K562 (cell line): ENCODE results near the gene CCNDBP1. TPM values are rescaled to one million over a fixed set of nuclear protein-coding genes. Genes with fewer than 3 reads are reported as not detected.
A peak's percentile ranks its signal among the peaks of the same experiment; 100 is the strongest.

Experiments used
- ATAC-seq: fragments of 200-7000 bp; cut with Tn5 transposase; 3 replicates; pipeline ENCODE4 v1.9.1; 2020; ENCODE audit warnings: moderate library complexity
- BruUV-seq: library from RNA; stranded (reverse); fragments of 400-500 nt; replicated peaks from 2 replicates; lab custom pipeline; 2021; lab: Mats Ljungman, UMichigan
- CTCF ChIA-PET: fragments of 300-600 bp; formaldehyde crosslinking; extraction: SDS; loops from one replicate; lab custom pipeline; 2021; ENCODE audit warnings: low intra/inter-chr PET ratio; lab: Yijun Ruan, JAX
- POLR2A ChIA-PET: fragments of 300-600, 350-650 bp; sonication (Branson Sonifier 250); formaldehyde crosslinking; extraction: SDS; loops from one replicate; lab custom pipeline; 2021; ENCODE audit warnings: antibody characterized with exemption, inconsistent platforms; lab: Yijun Ruan, JAX
- DNase-seq, 4 experiments: peaks; one replicate each; pipeline versions ENCODE4 v3.0.0 to v3.0.0-alpha.2; 2011 to 2018; ENCODE audit warnings: low spot score in 3 of 4, mixed read lengths in 3 of 4; ENCODE audit errors: extremely low read depth in 1 of 4
- FAIRE-seq: peaks from 2 replicates; lab custom pipeline; 2011; peaks lifted over from hg19 to GRCh38; lab: Jason Lieb, UNC
- H2AFZ ChIP-seq: 2 replicates; pipeline ENCODE4 v1.6.0; 2011; ENCODE audit warnings: low read depth, low read length, control low read depth, inconsistent platforms
- H3K27ac ChIP-seq: fragments of 200-600 bp; 3 replicates; pipeline ENCODE4 v1.8.0; 2011; ENCODE audit warnings: low read depth, mild to moderate bottlenecking, control low read depth, inconsistent platforms, low read length, moderate library complexity, mixed read lengths; ENCODE audit errors: extremely low read depth
- H3K27me3 ChIP-seq, 2 experiments: fragments of 300-600 bp in 1 of 2; 2 replicates in 1 of 2; 3 replicates in 1 of 2; pipeline versions ENCODE4 v1.6.0 to v1.8.0; 2011; ENCODE audit warnings: inconsistent platforms in 2 of 2, low read length in 2 of 2, mild to moderate bottlenecking in 1 of 2, mixed read lengths in 1 of 2, moderate library complexity in 1 of 2; ENCODE audit not compliant: control insufficient read depth in 2 of 2, insufficient read depth in 2 of 2
- H3K36me3 ChIP-seq: fragments of 300-600 bp; 3 replicates; pipeline ENCODE4 v1.8.0; 2011; ENCODE audit warnings: mild to moderate bottlenecking, low read length, inconsistent platforms; ENCODE audit not compliant: control insufficient read depth, insufficient read depth
- H3K4me1 ChIP-seq, 2 experiments: fragments of 200-600 bp in 1 of 2; replicated peaks in 1 of 2; 2 replicates in 1 of 2; 3 replicates in 1 of 2; pipeline versions ENCODE4 v1.5.1 to v1.8.0; 2011; ENCODE audit warnings: inconsistent platforms in 2 of 2, low read length in 2 of 2, mild to moderate bottlenecking in 1 of 2, mixed read lengths in 1 of 2, moderate library complexity in 1 of 2; ENCODE audit not compliant: control insufficient read depth in 2 of 2, insufficient read depth in 2 of 2
- H3K4me2 ChIP-seq: 2 replicates; pipeline ENCODE4 v1.6.1; 2011; ENCODE audit warnings: low read length, control low read depth, inconsistent platforms, mixed read lengths; ENCODE audit not compliant: insufficient read depth
- H3K4me3 ChIP-seq: fragments of 200-600 bp; sonication (generic), shearing (Covaris generic); 2 replicates; pipeline ENCODE4 v1.5.1; 2016; ENCODE audit warnings: control low read depth, inconsistent platforms
- H3K79me2 ChIP-seq: fragments of 200-600 bp; 3 replicates; pipeline ENCODE4 v1.8.0; 2011; ENCODE audit warnings: low read length, inconsistent platforms; ENCODE audit not compliant: control insufficient read depth, insufficient read depth
- H3K9ac ChIP-seq, 2 experiments: 2 replicates each; pipeline versions ENCODE4 v1.6.0 to v1.6.1; 2011; ENCODE audit warnings: low read depth in 2 of 2, low read length in 2 of 2, control low read depth in 1 of 2, inconsistent platforms in 1 of 2, mild to moderate bottlenecking in 1 of 2, mixed read lengths in 1 of 2; ENCODE audit not compliant: insufficient read depth in 1 of 2
- H3K9me1 ChIP-seq: one replicate; pipeline ENCODE4 v1.6.0; 2011; ENCODE audit warnings: inconsistent platforms, mild to moderate bottlenecking, low read length, moderate library complexity; ENCODE audit not compliant: control insufficient read depth, insufficient read depth
- H3K9me3 ChIP-seq: replicated peaks from 2 replicates; pipeline ENCODE4 v1.5.1; 2011; ENCODE audit warnings: low read depth, low read length, inconsistent platforms; ENCODE audit not compliant: control insufficient read depth, insufficient read depth
- H4K20me1 ChIP-seq: replicated peaks from 2 replicates; pipeline ENCODE4 v1.6.1; 2011; ENCODE audit warnings: low read length, inconsistent platforms, mixed read lengths; ENCODE audit not compliant: control insufficient read depth, insufficient read depth
- LCOR ChIP-seq: sonication (generic); formaldehyde crosslinking; IDR thresholded peaks from 2 replicates; pipeline ENCODE4 v1.8.0; 2022; ENCODE audit warnings: mild to moderate bottlenecking, missing genetic modification reagents
- MAFG ChIP-seq: fragments of 450-650 bp; conservative IDR thresholded peaks from 2 replicates; pipeline ENCODE4 v1.6.1; 2016; ENCODE audit warnings: missing genetic modification characterization, missing compliant biosample characterization
- TCF15 ChIP-seq: fragments of 250-450 bp; sonication (Bioruptor Pico); IDR thresholded peaks from 2 replicates; pipeline ENCODE4 v1.8.0; 2022; ENCODE audit warnings: moderate library complexity, mild to moderate bottlenecking, inconsistent platforms
- ZFP36 ChIP-seq: fragments of 150-350 bp; IDR thresholded peaks from 2 replicates; pipeline ENCODE4 v1.6.1; 2018; ENCODE audit warnings: low read length, low read depth; ENCODE audit not compliant: partially characterized antibody
- WGBS: fragments of 100-300 bp; shearing (Covaris generic); methylation state at CpG from one replicate; pipeline ENCODE4 v1.1.6; 2016; ENCODE audit warnings: low coverage, mixed read lengths; ENCODE audit not compliant: insufficient coverage; ENCODE audit errors: missing lambda C conversion rate; 5-methylcytosine and 5-hydroxymethylcytosine counted together
- in situ Hi-C: fragments of 300-500 bp; cut with MboI; formaldehyde crosslinking; loops from 4 replicates; pipeline ENCODE4 v1.15.0; 2018; ENCODE audit warnings: inconsistent platforms, mixed read lengths
- intact Hi-C: fragments of 100-400 bp; cut with micrococcal nuclease; formaldehyde crosslinking; loops from 2 replicates; pipeline ENCODE4 v1.14.2; 2022
- polyA plus RNA-seq, 8 experiments: library from polyadenylated mRNA; depleted of rRNA in 4 of 8; stranded (reverse) in 5 of 8; unstranded in 3 of 8; fragments of >200 nt; fragmentation: Nextera tagmentation in 2 of 8; fragmentation: Illumina TruSeq in 1 of 8; extraction: Ambion mirVana in 2 of 8; extraction: Trizol in 1 of 8; gene quantifications; 2 replicates each; pipeline versions ENCODE4 v1.2.1 to v1.2.3, GENCODE V29; 2011 to 2014; ENCODE audit warnings: inconsistent platforms in 1 of 8, missing spikeins in 1 of 8
- total RNA-seq, 7 experiments: library from RNA; depleted of rRNA in 6 of 7; stranded (reverse); fragments of >200 nt in 6 of 7; fragmentation: Illumina TruSeq in 2 of 7; extraction: Trizol in 2 of 7; gene quantifications; 2 replicates each; pipeline versions ENCODE4 v1.2.1 to v1.2.3, GENCODE V29; 2011 to 2021; ENCODE audit warnings: low replicate concordance in 1 of 7
- TF ChIP-seq, protein P1 (sequence below): IDR thresholded peaks from 2 replicates; pipeline ENCODE4 v1.6.1; 2011; ENCODE audit not compliant: insufficient read length; ENCODE audit errors: extremely low read depth
- TF ChIP-seq, protein P2 (sequence below), 2 experiments: IDR thresholded peaks; 2 replicates each; pipeline ENCODE4 v1.6.1; 2012; ENCODE audit warnings: improper control_type of control experiment in 2 of 2, low read depth in 2 of 2, low read length in 2 of 2, borderline replicate concordance in 1 of 2
- TF ChIP-seq, protein P3 (sequence below), 2 experiments: fragments of 450-650 bp in 1 of 2; sonication (generic) in 1 of 2; formaldehyde crosslinking in 1 of 2; IDR thresholded peaks; 2 replicates each; pipeline versions ENCODE4 v1.7.1 to v1.9.0; 2016 to 2022; ENCODE audit warnings: inconsistent platforms in 1 of 2, mild to moderate bottlenecking in 1 of 2, missing genetic modification reagents in 1 of 2

The CCNDBP1 gene
- total and polyA plus RNA-seq, 9 of the 15 experiments (the other 6 are each of a cell fraction or from before 2014, with no cell fraction given): 37.0 to 111 (median 55.5) TPM

- TF ChIP-seq, protein P1, sequence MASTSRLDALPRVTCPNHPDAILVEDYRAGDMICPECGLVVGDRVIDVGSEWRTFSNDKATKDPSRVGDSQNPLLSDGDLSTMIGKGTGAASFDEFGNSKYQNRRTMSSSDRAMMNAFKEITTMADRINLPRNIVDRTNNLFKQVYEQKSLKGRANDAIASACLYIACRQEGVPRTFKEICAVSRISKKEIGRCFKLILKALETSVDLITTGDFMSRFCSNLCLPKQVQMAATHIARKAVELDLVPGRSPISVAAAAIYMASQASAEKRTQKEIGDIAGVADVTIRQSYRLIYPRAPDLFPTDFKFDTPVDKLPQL: no peak
Measured at GRCh38 chr15:43144512-43144911, 40.7 kb upstream of the CCNDBP1 start (continued).

- CTCF ChIA-PET: no interaction called here
- Histone ChIP-seq H3K9me3 (no peaks in the 10 kb centered on the region), H3K27me3 (no peaks in the 10 kb centered on the region), H3K36me3 (peaks cover 28% of the 10 kb centered on the region), H3K27ac (no peak overlapping the region), H3K9me1 (no peaks in the 10 kb centered on the region), H3K79me2 (no peaks in the 10 kb centered on the region), H3K4me3 (no peak overlapping the region), H3K4me1 (no peaks in the 10 kb centered on the region; a peak in 1 of 5 replicates), H4K20me1 (no peaks in the 10 kb centered on the region), H3K4me2 (no peak overlapping the region), H2AFZ (no peak overlapping the region), H3K9ac (no peak overlapping the region)
- BruUV-seq: no TSS peak
- intact Hi-C loops (no loop called here), in situ Hi-C loops (no loop called here)
- ATAC-seq (no peak), FAIRE-seq (no peak), DNase-seq (no peak)
- WGBS: 76% methylated on average over 5 of the region's 5 CpGs
- POLR2A ChIA-PET: no interaction called here
- TF ChIP-seq, protein P2, sequence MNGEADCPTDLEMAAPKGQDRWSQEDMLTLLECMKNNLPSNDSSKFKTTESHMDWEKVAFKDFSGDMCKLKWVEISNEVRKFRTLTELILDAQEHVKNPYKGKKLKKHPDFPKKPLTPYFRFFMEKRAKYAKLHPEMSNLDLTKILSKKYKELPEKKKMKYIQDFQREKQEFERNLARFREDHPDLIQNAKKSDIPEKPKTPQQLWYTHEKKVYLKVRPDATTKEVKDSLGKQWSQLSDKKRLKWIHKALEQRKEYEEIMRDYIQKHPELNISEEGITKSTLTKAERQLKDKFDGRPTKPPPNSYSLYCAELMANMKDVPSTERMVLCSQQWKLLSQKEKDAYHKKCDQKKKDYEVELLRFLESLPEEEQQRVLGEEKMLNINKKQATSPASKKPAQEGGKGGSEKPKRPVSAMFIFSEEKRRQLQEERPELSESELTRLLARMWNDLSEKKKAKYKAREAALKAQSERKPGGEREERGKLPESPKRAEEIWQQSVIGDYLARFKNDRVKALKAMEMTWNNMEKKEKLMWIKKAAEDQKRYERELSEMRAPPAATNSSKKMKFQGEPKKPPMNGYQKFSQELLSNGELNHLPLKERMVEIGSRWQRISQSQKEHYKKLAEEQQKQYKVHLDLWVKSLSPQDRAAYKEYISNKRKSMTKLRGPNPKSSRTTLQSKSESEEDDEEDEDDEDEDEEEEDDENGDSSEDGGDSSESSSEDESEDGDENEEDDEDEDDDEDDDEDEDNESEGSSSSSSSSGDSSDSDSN (IDR thresholded peaks at IDR 0.05; ENCODE audit: borderline replicate concordance in 1 of 2, low read depth in 2 of 2, low read length in 2 of 2): no peak
- no peak for TF ChIP-seq LCOR
- peak; percentile 73 for TF ChIP-seq MAFG (tag)
- TF ChIP-seq, protein P3, sequence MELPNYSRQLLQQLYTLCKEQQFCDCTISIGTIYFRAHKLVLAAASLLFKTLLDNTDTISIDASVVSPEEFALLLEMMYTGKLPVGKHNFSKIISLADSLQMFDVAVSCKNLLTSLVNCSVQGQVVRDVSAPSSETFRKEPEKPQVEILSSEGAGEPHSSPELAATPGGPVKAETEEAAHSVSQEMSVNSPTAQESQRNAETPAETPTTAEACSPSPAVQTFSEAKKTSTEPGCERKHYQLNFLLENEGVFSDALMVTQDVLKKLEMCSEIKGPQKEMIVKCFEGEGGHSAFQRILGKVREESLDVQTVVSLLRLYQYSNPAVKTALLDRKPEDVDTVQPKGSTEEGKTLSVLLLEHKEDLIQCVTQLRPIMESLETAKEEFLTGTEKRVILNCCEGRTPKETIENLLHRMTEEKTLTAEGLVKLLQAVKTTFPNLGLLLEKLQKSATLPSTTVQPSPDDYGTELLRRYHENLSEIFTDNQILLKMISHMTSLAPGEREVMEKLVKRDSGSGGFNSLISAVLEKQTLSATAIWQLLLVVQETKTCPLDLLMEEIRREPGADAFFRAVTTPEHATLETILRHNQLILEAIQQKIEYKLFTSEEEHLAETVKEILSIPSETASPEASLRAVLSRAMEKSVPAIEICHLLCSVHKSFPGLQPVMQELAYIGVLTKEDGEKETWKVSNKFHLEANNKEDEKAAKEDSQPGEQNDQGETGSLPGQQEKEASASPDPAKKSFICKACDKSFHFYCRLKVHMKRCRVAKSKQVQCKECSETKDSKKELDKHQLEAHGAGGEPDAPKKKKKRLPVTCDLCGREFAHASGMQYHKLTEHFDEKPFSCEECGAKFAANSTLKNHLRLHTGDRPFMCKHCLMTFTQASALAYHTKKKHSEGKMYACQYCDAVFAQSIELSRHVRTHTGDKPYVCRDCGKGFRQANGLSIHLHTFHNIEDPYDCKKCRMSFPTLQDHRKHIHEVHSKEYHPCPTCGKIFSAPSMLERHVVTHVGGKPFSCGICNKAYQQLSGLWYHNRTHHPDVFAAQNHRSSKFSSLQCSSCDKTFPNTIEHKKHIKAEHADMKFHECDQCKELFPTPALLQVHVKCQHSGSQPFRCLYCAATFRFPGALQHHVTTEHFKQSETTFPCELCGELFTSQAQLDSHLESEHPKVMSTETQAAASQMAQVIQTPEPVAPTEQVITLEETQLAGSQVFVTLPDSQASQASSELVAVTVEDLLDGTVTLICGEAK (IDR thresholded peaks at IDR 0.05): no peak
- TF ChIP-seq, protein P3 (CRISPR knock-in tag; IDR thresholded peaks at IDR 0.05): no peak
- TF ChIP-seq TCF15 (CRISPR knock-in tag): no peak
- no peak for TF ChIP-seq ZFP36
Measured at GRCh38 chr15:43146184-43146583, 39.0 kb upstream of the CCNDBP1 start.
